PC-3 (cell line): ENCODE results near the gene HTR3B. TPM values are rescaled to one million over a fixed set of nuclear protein-coding genes. Genes with fewer than 3 reads are reported as not detected.

Source experiments
- ATAC-seq: fragments of 200-7000 bp; cut with Tn5 transposase; 2 replicates; pipeline ENCODE4 v1.9.1; 2020; ENCODE audit warnings: mild to moderate bottlenecking, moderate library complexity
- BruUV-seq: library from RNA; stranded (reverse); fragments of 400-500 nt; replicated peaks from 2 replicates; lab custom pipeline; 2021; lab: Mats Ljungman, UMichigan
- CTCF ChIA-PET: fragments of 300-600 bp; sonication (Branson Sonifier 250); formaldehyde crosslinking; loops from one replicate; lab custom pipeline; 2022; ENCODE audit warnings: antibody characterized with exemption; lab: Charles Lee
- POLR2A ChIA-PET: fragments of 300-600 bp; sonication (Branson Sonifier 250); formaldehyde crosslinking; loops from one replicate; lab custom pipeline; 2022; ENCODE audit warnings: antibody characterized with exemption; ENCODE audit not compliant: unreplicated experiment; lab: Charles Lee
- DNase-seq: peaks from one replicate; pipeline ENCODE4 v3.0.0-alpha.2; 2015
- H2AFZ ChIP-seq: fragments of 300-600 bp; sonication (generic); 2 replicates; pipeline ENCODE4 v1.6.0; 2016; ENCODE audit warnings: antibody characterized with exemption, low read length
- H3F3A ChIP-seq: fragments of 300-600 bp; sonication (generic); one replicate; pipeline ENCODE4 v1.6.0; 2017; ENCODE audit warnings: antibody characterized with exemption, low read length, control low read depth, mild to moderate bottlenecking; ENCODE audit not compliant: unreplicated experiment
- H3K27ac ChIP-seq: fragments of 300-600 bp; sonication (generic); 2 replicates; pipeline ENCODE4 v1.5.1; 2016; ENCODE audit warnings: mild to moderate bottlenecking, low read length
- H3K27me3 ChIP-seq: fragments of 300-600 bp; sonication (generic); 2 replicates; pipeline ENCODE4 v1.6.1; 2016; ENCODE audit warnings: low read length, mixed read lengths
- H3K36me3 ChIP-seq: fragments of 300-600 bp; sonication (generic); 2 replicates; pipeline ENCODE4 v1.6.1; 2016; ENCODE audit warnings: low read depth, mixed run types, low read length, mixed read lengths
- H3K4me1 ChIP-seq: fragments of 300-600 bp; sonication (generic); 2 replicates; pipeline ENCODE4 v1.5.1; 2016; ENCODE audit warnings: low read length; ENCODE audit not compliant: insufficient read depth
- H3K4me2 ChIP-seq: fragments of 300-600 bp; sonication (generic); 2 replicates; pipeline ENCODE4 v1.6.0; 2016; ENCODE audit warnings: low read length
- H3K4me3 ChIP-seq: fragments of 300-600 bp; sonication (generic); 2 replicates; pipeline ENCODE4 v1.5.1; 2016; ENCODE audit warnings: mild to moderate bottlenecking, low read length, mixed read lengths
- H3K79me2 ChIP-seq: fragments of 300-600 bp; sonication (generic); 2 replicates; pipeline ENCODE4 v1.6.1; 2017; ENCODE audit warnings: low read length, mixed read lengths
- H3K9ac ChIP-seq: fragments of 300-600 bp; sonication (generic); 2 replicates; pipeline ENCODE4 v1.6.0; 2016; ENCODE audit warnings: mild to moderate bottlenecking, low read length
- H3K9me2 ChIP-seq: fragments of 300-600 bp; sonication (generic); replicated peaks from 2 replicates; pipeline ENCODE4 v1.6.1; 2016; ENCODE audit warnings: mixed run types, low read length, mixed read lengths
- H3K9me3 ChIP-seq: fragments of 300-600 bp; sonication (generic); 2 replicates; pipeline ENCODE4 v1.6.1; 2016; ENCODE audit warnings: low read length, mixed read lengths
- H4K20me1 ChIP-seq: fragments of 300-600 bp; sonication (generic); 2 replicates; pipeline ENCODE4 v1.6.1; 2016; ENCODE audit warnings: low read length, mixed read lengths
- CTCF ChIP-seq: fragments of 300-600 bp; sonication (generic); conservative IDR thresholded peaks from 2 replicates; pipeline ENCODE4 v1.5.1; 2017; ENCODE audit warnings: antibody characterized with exemption, low read depth, mild to moderate bottlenecking, low read length
- EZH2 ChIP-seq: fragments of 300-600 bp; sonication (generic); IDR thresholded peaks from one replicate; pipeline ENCODE4 v1.6.1; 2017; ENCODE audit warnings: antibody characterized with exemption, mild to moderate bottlenecking, low read length; ENCODE audit not compliant: unreplicated experiment
- EZH2phosphoT487 ChIP-seq: fragments of 300-600 bp; sonication (generic); IDR thresholded peaks from 2 replicates; pipeline ENCODE4 v1.6.1; 2018; ENCODE audit warnings: mild to moderate bottlenecking, antibody characterized with exemption, low read length, borderline replicate concordance
- intact Hi-C: fragments of 100-400 bp; cut with micrococcal nuclease; formaldehyde crosslinking; loops from 2 replicates; pipeline ENCODE4 v1.9.0; 2023
- total RNA-seq: library from RNA; depleted of rRNA; stranded (reverse); fragments of >200 nt; gene quantifications from 2 replicates; pipeline ENCODE4 v1.2.3, GENCODE V29; 2014

Gene HTR3B
- total RNA-seq, 1 experiment from 2014 or later = not detected

DNA sequence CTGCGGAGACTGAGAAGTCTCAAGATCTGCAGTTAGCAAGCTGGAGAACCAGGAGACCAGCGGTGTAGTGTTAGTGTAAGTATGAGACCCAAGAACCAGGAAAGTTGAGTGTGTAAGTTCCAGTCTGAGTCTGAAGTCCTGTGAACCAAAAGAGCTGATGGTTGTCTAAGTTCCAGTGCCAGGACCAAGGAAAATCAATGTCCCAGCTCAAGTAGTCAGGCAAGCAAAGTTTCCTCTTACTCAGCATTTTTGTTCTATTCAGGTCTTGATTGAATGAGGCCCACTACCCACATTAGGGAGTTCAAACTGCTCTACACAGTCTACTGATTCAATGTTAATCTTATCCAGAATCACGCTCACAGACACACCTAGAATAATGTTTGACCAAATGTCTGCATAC is 40.2 kb upstream of the HTR3B start:
- ATAC-seq (no peak), DNase-seq (no peak)
- Histone ChIP-seq H3F3A (no peaks in the 10 kb centered on the region), H2AFZ (no peak overlapping the region), H3K27ac (no peak overlapping the region), H3K27me3 (no peaks in the 10 kb centered on the region), H3K79me2 (peaks cover 10% of the 10 kb centered on the region), H3K36me3 (no peaks in the 10 kb centered on the region; the same call in 1 of the 2 replicates), H4K20me1 (no peaks in the 10 kb centered on the region), H3K4me1 (peaks cover 3% of the 10 kb centered on the region; the same call in 1 of the 2 replicates), H3K9me3 (no peaks in the 10 kb centered on the region), H3K4me2 (no peak overlapping the region), H3K9me2 (no peaks in the 10 kb centered on the region), H3K9ac (no peak overlapping the region), H3K4me3 (no peak overlapping the region)
- intact Hi-C loops = no loop called here
- TF ChIP-seq EZH2 (no peak), EZH2phosphoT487 (no peak), CTCF (no peak)
- no TSS peak for BruUV-seq
- ChIA-PET POLR2A (no interaction called here), CTCF (no interaction called here)

GRCh38 chr11:113865873-113866272 is 38.7 kb upstream of the HTR3B start:
- H3K9me2 ChIP-seq = no peaks in the 10 kb centered on the region
- BruUV-seq = no TSS peak
- TF ChIP-seq CTCF (no peak), EZH2phosphoT487 (no peak), EZH2 (no peak)
- no peaks in the 10 kb centered on the region for H4K20me1 ChIP-seq
- ChIA-PET POLR2A (no interaction called here), CTCF (no interaction called here)
- H3K4me3 ChIP-seq = no peak overlapping the region
- peaks cover 3% of the 10 kb centered on the region; the same call in 1 of the 2 replicates for H3K4me1 ChIP-seq
- no peaks in the 10 kb centered on the region; the same call in 1 of the 2 replicates for H3K36me3 ChIP-seq
- no peak overlapping the region for H3K27ac ChIP-seq
- no peaks in the 10 kb centered on the region for H3K27me3 ChIP-seq
- H3K9ac ChIP-seq = no peak overlapping the region
- no peak overlapping the region for H3K4me2 ChIP-seq
- H3F3A ChIP-seq = no peaks in the 10 kb centered on the region
- H2AFZ ChIP-seq = no peak overlapping the region
- ATAC-seq (no peak), DNase-seq (no peak)
- H3K79me2 ChIP-seq = peaks cover 10% of the 10 kb centered on the region
- H3K9me3 ChIP-seq = no peaks in the 10 kb centered on the region
- intact Hi-C loops = no loop called here

DNA sequence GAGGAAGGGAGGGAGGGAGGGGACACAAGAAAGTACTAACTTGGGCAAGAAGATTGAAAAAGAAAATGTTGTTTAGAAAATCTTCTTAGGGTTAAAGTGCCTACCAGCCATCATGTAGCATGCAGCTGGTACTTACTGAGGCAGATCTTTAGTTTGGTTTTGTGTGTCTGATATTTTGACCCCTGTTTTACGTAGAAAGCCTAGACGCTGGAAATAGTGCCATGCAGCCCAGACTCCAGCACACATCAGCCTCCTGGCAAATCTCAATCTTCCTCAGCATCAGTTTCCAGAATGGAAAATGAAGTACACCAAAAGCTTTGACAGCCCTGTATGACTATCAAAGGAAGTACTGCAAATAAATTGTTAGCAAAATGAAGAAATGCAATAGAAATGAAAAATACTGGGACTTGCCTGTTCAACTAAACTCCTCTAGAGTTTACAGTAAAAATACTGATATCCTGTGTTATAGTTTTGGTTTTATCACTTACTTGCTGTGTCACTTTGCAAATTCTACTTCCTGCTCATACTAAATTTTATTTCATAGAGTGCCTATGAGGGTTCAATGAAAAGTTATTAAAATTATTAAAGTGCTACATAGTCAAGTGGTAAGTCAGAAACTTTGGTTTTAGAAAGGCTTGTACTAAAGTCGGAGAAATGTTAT is 36.6 kb upstream of the HTR3B start:
- Histone ChIP-seq H3K4me2 (no peak overlapping the region), H3K27me3 (no peaks in the 10 kb centered on the region), H3K4me3 (no peak overlapping the region), H3K27ac (no peak overlapping the region), H3K9ac (no peak overlapping the region), H3K79me2 (peaks cover 18% of the 10 kb centered on the region), H2AFZ (no peak overlapping the region), H3F3A (no peaks in the 10 kb centered on the region), H4K20me1 (no peaks in the 10 kb centered on the region), H3K36me3 (no peaks in the 10 kb centered on the region; the same call in 1 of the 2 replicates), H3K9me3 (no peaks in the 10 kb centered on the region), H3K4me1 (peaks cover 3% of the 10 kb centered on the region; the same call in 1 of the 2 replicates), H3K9me2 (no peaks in the 10 kb centered on the region)
- intact Hi-C loops = no loop called here
- POLR2A ChIA-PET = no interaction called here
- no TSS peak for BruUV-seq
- TF ChIP-seq CTCF (no peak), EZH2 (no peak), EZH2phosphoT487 (no peak)
- CTCF ChIA-PET = interaction anchor here (0.7 kb wide), 1 partner anchor 450 kb away, joined by 4 read pairs; no protein-coding TSS in a partner anchor
- ATAC-seq = no peak
- no peak for DNase-seq
